ENCODE measurements around the gene RAPGEF5. TPM values are rescaled to one million over a fixed set of nuclear protein-coding genes. Genes with fewer than 3 reads are reported as not detected.

Gene RAPGEF5
- total and polyA plus RNA-seq, 4 donors = 16.1 to 308 (median 61.4) TPM

- Histone ChIP-seq H3K9me3 (ENCODE audit: control insufficient read depth in 4 of 4, insufficient read depth in 3 of 4, low read length in 3 of 4) (no peaks in the 10 kb centered on the region), H3K4me1 (ENCODE audit: control insufficient read depth in 5 of 5, insufficient read depth in 5 of 5, low read length in 5 of 5) (no peaks in the 10 kb centered on the region), H3K9ac (ENCODE audit: insufficient read depth in 1 of 2, low read length in 2 of 2) (no peak overlapping the region), H3K27me3 (ENCODE audit: control insufficient read depth in 3 of 3, insufficient read depth in 3 of 3, low read length in 2 of 3) (peaks cover 0 to 3% (median 3%) of the 10 kb centered on the region in 3 donors), H3K27ac (ENCODE audit: low read depth in 1 of 2, low read length in 1 of 2) (no peak overlapping the region), H3K4me3 (no peak overlapping the region), H3K36me3 (ENCODE audit: control insufficient read depth in 4 of 4, insufficient read depth in 4 of 4, low read length in 4 of 4) (no peaks in the 10 kb centered on the region)
- no peak for TF ChIP-seq CTCF (IDR thresholded peaks at IDR 0.05; ENCODE audit: control extremely low read depth, extremely low read depth)
- 93% methylated on average over 7 of the region's 7 CpGs for WGBS, 2 donors
- DNase-seq = no peak
- no peak for ATAC-seq (ENCODE audit: insufficient read depth, low FRiP score)
These were observed 251.4 kb downstream of the RAPGEF5 start for GRCh38 chr7:22105550-22105949.

GRCh38 chr7:22094413-22095342 is 262.3 kb downstream of the RAPGEF5 start:
- Histone ChIP-seq H3K9me3 (ENCODE audit: control insufficient read depth in 4 of 4, insufficient read depth in 3 of 4, low read length in 3 of 4) (no peaks in the 10 kb centered on the region), H3K27ac (ENCODE audit: low read depth in 1 of 2, low read length in 1 of 2) (no peak overlapping the region), H3K4me3 (no peak overlapping the region), H3K4me1 (ENCODE audit: control insufficient read depth in 5 of 5, insufficient read depth in 5 of 5, low read length in 5 of 5) (peaks cover 0 to 11% (median 4%) of the 10 kb centered on the region in 5 donors), H3K9ac (ENCODE audit: insufficient read depth in 1 of 2, low read length in 2 of 2) (no peak overlapping the region), H3K36me3 (ENCODE audit: control insufficient read depth in 4 of 4, insufficient read depth in 4 of 4, low read length in 4 of 4) (no peaks in the 10 kb centered on the region), H3K27me3 (ENCODE audit: control insufficient read depth in 3 of 3, insufficient read depth in 3 of 3, low read length in 2 of 3) (no peaks in the 10 kb centered on the region)
- DNase-seq (no peak), ATAC-seq (ENCODE audit: insufficient read depth, low FRiP score) (no peak)
- WGBS, 2 donors = 76 to 79% methylated on average over 11 of the region's 11 CpGs
- TF ChIP-seq CTCF (IDR thresholded peaks at IDR 0.05; ENCODE audit: control extremely low read depth, extremely low read depth) = no peak

GRCh38 chr7:22093936-22094335 is 263.0 kb downstream of the RAPGEF5 start:
- H3K4me1 ChIP-seq (ENCODE audit: control insufficient read depth in 5 of 5, insufficient read depth in 5 of 5, low read length in 5 of 5) = peaks cover 0 to 11% (median 4%) of the 10 kb centered on the region in 5 donors
- no peaks in the 10 kb centered on the region for H3K27me3 ChIP-seq (ENCODE audit: control insufficient read depth in 3 of 3, insufficient read depth in 3 of 3, low read length in 2 of 3)
- TF ChIP-seq CTCF (IDR thresholded peaks at IDR 0.05; ENCODE audit: control extremely low read depth, extremely low read depth) = no peak
- WGBS, 2 donors = 73 to 88% methylated on average over 6 of the region's 6 CpGs
- H3K36me3 ChIP-seq (ENCODE audit: control insufficient read depth in 4 of 4, insufficient read depth in 4 of 4, low read length in 4 of 4) = no peaks in the 10 kb centered on the region
- H3K9ac ChIP-seq (ENCODE audit: insufficient read depth in 1 of 2, low read length in 2 of 2) = no peak overlapping the region
- ATAC-seq (ENCODE audit: insufficient read depth, low FRiP score) = no peak
- no peak overlapping the region for H3K4me3 ChIP-seq
- H3K9me3 ChIP-seq (ENCODE audit: control insufficient read depth in 4 of 4, insufficient read depth in 3 of 4, low read length in 3 of 4) = no peaks in the 10 kb centered on the region
- DNase-seq = no peak
- peak overlapping the region in 1 of 2 donors; percentile 52 for H3K27ac ChIP-seq (ENCODE audit: low read depth in 1 of 2, low read length in 1 of 2)

All from lung (tissue), 12 donors.